ENCODE results near the gene PHC2. TPM values are rescaled to one million over a fixed set of nuclear protein-coding genes. Genes with fewer than 3 reads are reported as not detected.

Gene PHC2
- total and polyA plus RNA-seq, 2 of the 13 experiments (the other 11 are each of a cell fraction or from before 2014, with no cell fraction given): 52.5 to 84.9 TPM

DNA sequence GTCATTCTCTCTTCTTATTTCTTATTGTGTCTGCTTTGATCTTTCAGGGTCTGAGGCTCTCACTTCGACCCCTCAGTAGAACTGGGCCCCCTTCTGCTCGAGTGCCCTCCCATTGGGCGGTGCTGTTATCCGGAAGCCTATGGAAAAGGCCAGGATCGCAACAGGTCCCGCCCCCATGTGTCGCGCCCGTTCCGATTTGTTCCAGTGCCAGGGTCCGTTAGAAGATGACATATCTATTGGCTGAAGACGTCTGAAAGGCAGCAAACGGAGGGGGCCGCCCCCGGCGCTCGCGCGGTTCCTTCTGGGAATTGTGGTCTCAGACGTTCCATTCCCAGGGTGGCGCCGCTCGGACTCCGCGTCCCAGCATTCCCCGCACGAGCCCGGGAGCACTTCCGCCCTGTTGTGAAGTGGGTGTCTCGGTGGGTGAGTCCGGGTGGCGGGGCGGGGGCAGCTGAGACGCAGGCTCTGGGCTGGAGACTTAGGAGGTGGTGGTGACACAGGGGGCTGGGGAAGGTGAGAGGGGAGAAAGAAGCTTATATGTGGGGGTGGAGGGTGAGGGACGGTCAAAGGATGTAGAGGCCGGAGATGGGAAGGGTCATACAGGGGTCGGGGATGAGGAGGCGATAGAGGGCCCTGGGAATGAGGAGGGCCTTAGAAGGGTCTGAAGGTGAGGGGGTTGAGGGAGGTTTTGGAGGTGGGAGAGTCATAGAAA, 41.5 kb upstream of the PHC2 start, which contains the start of gene ZSCAN20 (continued):
- no peak for TF ChIP-seq ZFP82 (CRISPR knock-in tag; IDR thresholded peaks at IDR 0.05; ENCODE audit: borderline replicate concordance)
- 0 out of 2 replicates have a peak, but pooled peaks have one; percentile 58 for TF ChIP-seq ZNF343 (CRISPR knock-in tag; IDR thresholded peaks at IDR 0.05)

DNA sequence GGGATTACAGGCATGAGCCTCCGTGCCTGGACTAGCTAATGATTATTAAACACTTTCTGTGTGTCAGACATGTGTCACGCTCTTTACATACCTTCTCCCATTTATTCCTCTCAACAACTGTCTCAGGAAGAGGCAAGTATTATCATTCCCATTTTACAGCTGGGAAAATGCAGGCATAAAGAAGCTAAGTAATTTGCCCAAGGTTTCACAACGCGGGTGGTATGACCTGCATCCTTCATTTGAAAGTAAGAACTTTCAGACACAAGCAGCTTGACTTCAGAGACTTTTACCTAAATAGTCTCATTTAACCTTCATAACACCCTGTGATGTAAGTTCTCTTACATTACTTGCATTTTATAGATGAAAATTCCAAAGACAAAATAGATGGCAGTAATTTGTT, 40.5 kb upstream of the PHC2 start:
- TF ChIP-seq, protein P1, sequence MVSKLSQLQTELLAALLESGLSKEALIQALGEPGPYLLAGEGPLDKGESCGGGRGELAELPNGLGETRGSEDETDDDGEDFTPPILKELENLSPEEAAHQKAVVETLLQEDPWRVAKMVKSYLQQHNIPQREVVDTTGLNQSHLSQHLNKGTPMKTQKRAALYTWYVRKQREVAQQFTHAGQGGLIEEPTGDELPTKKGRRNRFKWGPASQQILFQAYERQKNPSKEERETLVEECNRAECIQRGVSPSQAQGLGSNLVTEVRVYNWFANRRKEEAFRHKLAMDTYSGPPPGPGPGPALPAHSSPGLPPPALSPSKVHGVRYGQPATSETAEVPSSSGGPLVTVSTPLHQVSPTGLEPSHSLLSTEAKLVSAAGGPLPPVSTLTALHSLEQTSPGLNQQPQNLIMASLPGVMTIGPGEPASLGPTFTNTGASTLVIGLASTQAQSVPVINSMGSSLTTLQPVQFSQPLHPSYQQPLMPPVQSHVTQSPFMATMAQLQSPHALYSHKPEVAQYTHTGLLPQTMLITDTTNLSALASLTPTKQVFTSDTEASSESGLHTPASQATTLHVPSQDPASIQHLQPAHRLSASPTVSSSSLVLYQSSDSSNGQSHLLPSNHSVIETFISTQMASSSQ (IDR thresholded peaks at IDR 0.05; ENCODE audit: low read depth): no peak
- TF ChIP-seq, protein P1 (CRISPR knock-in tag; IDR thresholded peaks at IDR 0.05; ENCODE audit: borderline replicate concordance): no peak
- TF ChIP-seq ZNF180 (CRISPR knock-in tag; IDR thresholded peaks at IDR 0.05; ENCODE audit: borderline replicate concordance, low read depth) (no peak), MXD4 (CRISPR knock-in tag; IDR thresholded peaks at IDR 0.05) (no peak), ZMYM3 (CRISPR knock-in tag; IDR thresholded peaks at IDR 0.05) (no peak), SP140L (CRISPR knock-in tag; IDR thresholded peaks at IDR 0.05; ENCODE audit: borderline replicate concordance) (no peak), ZNF296 (CRISPR knock-in tag; conservative IDR thresholded peaks at IDR 0.05) (no peak), SNAPC2 (CRISPR knock-in tag; IDR thresholded peaks at IDR 0.05) (no peak)
- intact Hi-C loops (cut with micrococcal nuclease; ENCODE audit: unreplicated experiment) (loop anchor here (2.0 to 5.0 kb wide), 2 partner anchors 177 to 344 kb away; no protein-coding TSS in a partner anchor), in situ Hi-C loops (cut with HindIII; ENCODE audit: extremely low pct_ligation_motif_present, low pct_unique_long_range_greater_than_20kb) (no loop called here)
- 94% methylated on average over 4 of the region's 4 CpGs for WGBS (ENCODE audit: low lambda C conversion rate)
- H3K9ac ChIP-seq (ENCODE audit: insufficient read depth, low read depth, low read length): no peak overlapping the region
- peak overlapping the region; percentile 85 for H3K4me2 ChIP-seq (ENCODE audit: low read depth, low read length)
- POLR2A ChIA-PET: interaction anchor here (2.2 kb wide), 1 partner anchor 344 kb away, joined by 9 read pairs; no protein-coding TSS in a partner anchor
- H4K20me1 ChIP-seq (ENCODE audit: insufficient read depth, low read length): no peaks in the 10 kb centered on the region
- FAIRE-seq (no peak), ATAC-seq (no peak), DNase-seq (ENCODE audit: low spot score) (no peak)
- H3K9me3 ChIP-seq (ENCODE audit: low read length): no peaks in the 10 kb centered on the region
- H2AFZ ChIP-seq (ENCODE audit: low read length): peak overlapping the region; percentile 91
- H3K36me3 ChIP-seq (replicated peaks in 1 of 2; ENCODE audit: control insufficient read depth in 1 of 2, insufficient read depth in 2 of 2, low read length in 2 of 2): no peaks in the 10 kb centered on the region
- H3K4me3 ChIP-seq (replicated peaks in 1 of 3; ENCODE audit: insufficient read depth in 1 of 3, low read depth in 2 of 3, low read length in 3 of 3): peak overlapping the region in 2 of 3 experiments; percentile 48 to 78; a peak in 1 of 6 replicates
- no TSS peak for BruUV-seq (replicated peaks)
- peaks cover 4% of the 10 kb centered on the region for H3K79me2 ChIP-seq (ENCODE audit: insufficient read depth, low read length)
- H3K27me3 ChIP-seq (ENCODE audit: control insufficient read depth in 1 of 2, insufficient read depth in 2 of 2, low read length in 2 of 2): peaks cover 0 to 3% of the 10 kb centered on the region in 2 experiments; a peak in 2 of 5 replicates
- H3K4me1 ChIP-seq (ENCODE audit: insufficient read depth, low read length): peaks cover 29% of the 10 kb centered on the region
- no peak overlapping the region for H3K27ac ChIP-seq (ENCODE audit: extremely low read length, insufficient read depth, low read length)
- CTCF ChIA-PET (ENCODE audit: low intra/inter-chr PET ratio, low total read pairs): no interaction called here

Data from HepG2 (cell line).